ENCODE results near the gene RRBP1.

The RRBP1 gene

GRCh38 chr20:17646209-17646960, 35.7 kb downstream of the RRBP1 start:
- Histone ChIP-seq H3K4me1 (ENCODE audit: control insufficient read depth in 5 of 5, insufficient read depth in 5 of 5, low read length in 5 of 5) (peaks cover 25 to 88% (median 83%) of the 10 kb centered on the region in 5 donors), H3K27me3 (ENCODE audit: control insufficient read depth in 5 of 5, insufficient read depth in 4 of 5, low read length in 5 of 5) (no peaks in the 10 kb centered on the region), H3K4me3 (ENCODE audit: low read depth in 1 of 5, low read length in 5 of 5) (no peak overlapping the region), H3K36me3 (ENCODE audit: control insufficient read depth in 5 of 5, insufficient read depth in 5 of 5, low read length in 5 of 5) (peaks cover 0 to 20% (median 17%) of the 10 kb centered on the region in 5 donors), H3K9me3 (ENCODE audit: control insufficient read depth in 5 of 5, low read length in 5 of 5) (no peaks in the 10 kb centered on the region), H3K27ac (ENCODE audit: low read depth, low read length) (no peak overlapping the region), H3K9ac (ENCODE audit: low read length in 5 of 5) (no peak overlapping the region)

- no peaks in the 10 kb centered on the region for H3K27me3 ChIP-seq (ENCODE audit: control insufficient read depth in 5 of 5, insufficient read depth in 4 of 5, low read length in 5 of 5)
- H3K9ac ChIP-seq (ENCODE audit: low read length in 5 of 5), result no peak overlapping the region
- H3K27ac ChIP-seq (ENCODE audit: low read depth, low read length), result no peak overlapping the region
- peaks cover 0 to 27% (median 21%) of the 10 kb centered on the region in 5 donors for H3K36me3 ChIP-seq (ENCODE audit: control insufficient read depth in 5 of 5, insufficient read depth in 5 of 5, low read length in 5 of 5)
- H3K4me1 ChIP-seq (ENCODE audit: control insufficient read depth in 5 of 5, insufficient read depth in 5 of 5, low read length in 5 of 5), result peaks cover 22 to 83% (median 76%) of the 10 kb centered on the region in 5 donors
- H3K4me3 ChIP-seq (ENCODE audit: low read depth in 1 of 5, low read length in 5 of 5), result no peak overlapping the region
- H3K9me3 ChIP-seq (ENCODE audit: control insufficient read depth in 5 of 5, low read length in 5 of 5), result no peaks in the 10 kb centered on the region
Measured at GRCh38 chr20:17645546-17646208, 36.4 kb downstream of the RRBP1 start.

- no peak overlapping the region for H3K9ac ChIP-seq (ENCODE audit: low read length in 5 of 5)
- H3K4me1 ChIP-seq (ENCODE audit: control insufficient read depth in 5 of 5, insufficient read depth in 5 of 5, low read length in 5 of 5), result peaks cover 17 to 76% (median 69%) of the 10 kb centered on the region in 5 donors
- no peaks in the 10 kb centered on the region for H3K9me3 ChIP-seq (ENCODE audit: control insufficient read depth in 5 of 5, low read length in 5 of 5)
- peaks cover 0 to 33% (median 28%) of the 10 kb centered on the region in 5 donors for H3K36me3 ChIP-seq (ENCODE audit: control insufficient read depth in 5 of 5, insufficient read depth in 5 of 5, low read length in 5 of 5)
- no peak overlapping the region for H3K4me3 ChIP-seq (ENCODE audit: low read depth in 1 of 5, low read length in 5 of 5)
- no peak overlapping the region for H3K27ac ChIP-seq (ENCODE audit: low read depth, low read length)
- no peaks in the 10 kb centered on the region for H3K27me3 ChIP-seq (ENCODE audit: control insufficient read depth in 5 of 5, insufficient read depth in 4 of 5, low read length in 5 of 5)
Measured at GRCh38 chr20:17645010-17645409, 37.0 kb downstream of the RRBP1 start.

- H3K9me3 ChIP-seq (ENCODE audit: control insufficient read depth in 5 of 5, low read length in 5 of 5), result no peaks in the 10 kb centered on the region
- no peak overlapping the region for H3K4me3 ChIP-seq (ENCODE audit: low read depth in 1 of 5, low read length in 5 of 5)
- no peak overlapping the region for H3K9ac ChIP-seq (ENCODE audit: low read length in 5 of 5)
- peaks cover 0 to 35% (median 30%) of the 10 kb centered on the region in 5 donors for H3K36me3 ChIP-seq (ENCODE audit: control insufficient read depth in 5 of 5, insufficient read depth in 5 of 5, low read length in 5 of 5)
- H3K27ac ChIP-seq (ENCODE audit: low read depth, low read length), result no peak overlapping the region
- H3K4me1 ChIP-seq (ENCODE audit: control insufficient read depth in 5 of 5, insufficient read depth in 5 of 5, low read length in 5 of 5), result peaks cover 17 to 71% (median 64%) of the 10 kb centered on the region in 5 donors
- no peaks in the 10 kb centered on the region for H3K27me3 ChIP-seq (ENCODE audit: control insufficient read depth in 5 of 5, insufficient read depth in 4 of 5, low read length in 5 of 5)
Measured at GRCh38 chr20:17644451-17644850, 37.6 kb downstream of the RRBP1 start.

DNA sequence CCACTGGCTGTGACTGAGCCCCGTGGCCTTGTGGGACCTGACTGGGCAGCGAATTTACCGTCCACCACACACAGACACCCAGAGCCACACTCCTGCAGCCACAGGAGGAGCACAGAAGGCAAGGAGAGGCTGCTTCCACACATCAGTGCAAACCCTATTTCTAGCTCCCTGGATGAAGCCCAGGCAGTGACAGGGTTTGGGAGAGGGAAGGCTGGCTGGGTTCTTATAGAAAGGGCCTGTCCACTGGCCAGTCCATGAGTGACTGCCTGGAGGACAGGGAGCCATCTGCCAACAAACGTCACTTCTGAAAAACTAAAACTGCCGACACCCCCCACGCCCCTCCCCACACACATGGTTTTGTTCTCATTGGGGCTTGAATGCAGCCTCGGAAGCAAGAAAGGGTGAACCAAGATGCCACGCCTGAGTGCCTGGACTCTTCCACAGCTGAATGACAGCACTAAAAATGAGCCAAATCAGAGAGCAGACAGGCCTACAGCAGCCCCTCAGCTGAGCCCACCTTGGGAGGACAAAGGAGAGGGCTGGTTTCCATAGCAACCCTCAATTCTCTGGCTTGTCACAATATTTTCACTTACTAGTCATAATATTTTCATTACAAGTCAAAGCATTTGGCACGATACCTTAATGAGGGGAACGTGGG, 38.4 kb downstream of the RRBP1 start:
- no peak overlapping the region for H3K4me3 ChIP-seq (ENCODE audit: low read depth in 1 of 5, low read length in 5 of 5)
- H3K4me1 ChIP-seq (ENCODE audit: control insufficient read depth in 5 of 5, insufficient read depth in 5 of 5, low read length in 5 of 5), result peaks cover 19 to 72% (median 65%) of the 10 kb centered on the region in 5 donors
- H3K9ac ChIP-seq (ENCODE audit: low read length in 5 of 5), result no peak overlapping the region
- peaks cover 0 to 43% (median 37%) of the 10 kb centered on the region in 5 donors for H3K36me3 ChIP-seq (ENCODE audit: control insufficient read depth in 5 of 5, insufficient read depth in 5 of 5, low read length in 5 of 5)
- no peak overlapping the region for H3K27ac ChIP-seq (ENCODE audit: low read depth, low read length)
- no peaks in the 10 kb centered on the region for H3K9me3 ChIP-seq (ENCODE audit: control insufficient read depth in 5 of 5, low read length in 5 of 5)
- H3K27me3 ChIP-seq (ENCODE audit: control insufficient read depth in 5 of 5, insufficient read depth in 4 of 5, low read length in 5 of 5), result no peaks in the 10 kb centered on the region

DNA sequence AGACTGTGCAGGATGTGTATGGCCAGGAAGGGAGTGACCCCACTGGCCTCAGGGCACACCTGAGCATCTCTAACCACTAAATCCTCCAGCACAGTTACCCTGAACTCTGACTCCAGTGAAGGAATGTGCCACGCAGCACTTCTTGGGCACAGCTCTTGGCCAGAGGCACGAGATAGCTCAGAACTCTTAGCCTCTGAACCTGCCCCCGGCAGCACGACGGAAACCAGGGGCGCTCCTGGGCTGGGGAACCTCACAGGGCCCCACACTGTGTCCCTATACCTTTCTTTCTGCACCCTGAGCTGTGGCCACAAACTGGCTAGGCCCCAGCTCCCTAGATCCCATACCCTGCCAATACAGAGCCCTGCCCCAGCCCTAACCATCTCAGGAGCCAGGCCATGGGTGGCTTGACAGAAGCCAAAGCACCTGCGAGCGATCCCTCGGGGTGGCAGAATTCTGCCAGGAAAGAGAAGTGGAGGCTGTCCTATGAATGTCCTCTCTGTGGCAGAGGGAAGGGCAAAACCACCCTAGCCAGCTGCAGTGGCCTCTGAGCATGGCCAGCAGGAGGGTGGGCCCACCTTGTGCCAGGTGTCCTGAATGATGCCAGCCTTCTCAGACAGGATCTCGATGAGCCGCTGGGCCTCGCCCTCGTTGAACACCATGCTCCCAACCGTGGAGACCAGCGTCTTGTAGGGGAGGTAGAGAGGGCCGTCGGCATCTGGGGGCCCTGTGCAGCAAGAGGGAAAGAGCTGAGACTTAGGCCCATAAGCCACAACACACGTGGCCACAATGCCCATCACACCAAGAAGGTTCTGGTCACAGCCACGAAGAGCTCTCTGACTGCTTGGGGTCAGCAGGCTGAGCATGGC, 39.4 kb downstream of the RRBP1 start:
- Histone ChIP-seq H3K4me3 (ENCODE audit: low read depth in 1 of 5, low read length in 5 of 5) (no peak overlapping the region), H3K9me3 (ENCODE audit: control insufficient read depth in 5 of 5, low read length in 5 of 5) (no peaks in the 10 kb centered on the region), H3K27me3 (ENCODE audit: control insufficient read depth in 5 of 5, insufficient read depth in 4 of 5, low read length in 5 of 5) (no peaks in the 10 kb centered on the region), H3K9ac (ENCODE audit: low read length in 5 of 5) (no peak overlapping the region), H3K27ac (ENCODE audit: low read depth, low read length) (no peak overlapping the region), H3K36me3 (ENCODE audit: control insufficient read depth in 5 of 5, insufficient read depth in 5 of 5, low read length in 5 of 5) (peaks cover 0 to 50% (median 42%) of the 10 kb centered on the region in 5 donors), H3K4me1 (ENCODE audit: control insufficient read depth in 5 of 5, insufficient read depth in 5 of 5, low read length in 5 of 5) (peaks cover 13 to 71% (median 58%) of the 10 kb centered on the region in 5 donors)

- peaks cover 0 to 54% (median 42%) of the 10 kb centered on the region in 5 donors for H3K36me3 ChIP-seq (ENCODE audit: control insufficient read depth in 5 of 5, insufficient read depth in 5 of 5, low read length in 5 of 5)
- no peak overlapping the region for H3K27ac ChIP-seq (ENCODE audit: low read depth, low read length)
- peaks cover 8 to 71% (median 56%) of the 10 kb centered on the region in 5 donors for H3K4me1 ChIP-seq (ENCODE audit: control insufficient read depth in 5 of 5, insufficient read depth in 5 of 5, low read length in 5 of 5)
- H3K4me3 ChIP-seq (ENCODE audit: low read depth in 1 of 5, low read length in 5 of 5), result no peak overlapping the region
- no peaks in the 10 kb centered on the region for H3K9me3 ChIP-seq (ENCODE audit: control insufficient read depth in 5 of 5, low read length in 5 of 5)
- no peak overlapping the region for H3K9ac ChIP-seq (ENCODE audit: low read length in 5 of 5)
- H3K27me3 ChIP-seq (ENCODE audit: control insufficient read depth in 5 of 5, insufficient read depth in 4 of 5, low read length in 5 of 5), result no peaks in the 10 kb centered on the region
Measured at GRCh38 chr20:17641993-17642392, 40.0 kb downstream of the RRBP1 start.

DNA sequence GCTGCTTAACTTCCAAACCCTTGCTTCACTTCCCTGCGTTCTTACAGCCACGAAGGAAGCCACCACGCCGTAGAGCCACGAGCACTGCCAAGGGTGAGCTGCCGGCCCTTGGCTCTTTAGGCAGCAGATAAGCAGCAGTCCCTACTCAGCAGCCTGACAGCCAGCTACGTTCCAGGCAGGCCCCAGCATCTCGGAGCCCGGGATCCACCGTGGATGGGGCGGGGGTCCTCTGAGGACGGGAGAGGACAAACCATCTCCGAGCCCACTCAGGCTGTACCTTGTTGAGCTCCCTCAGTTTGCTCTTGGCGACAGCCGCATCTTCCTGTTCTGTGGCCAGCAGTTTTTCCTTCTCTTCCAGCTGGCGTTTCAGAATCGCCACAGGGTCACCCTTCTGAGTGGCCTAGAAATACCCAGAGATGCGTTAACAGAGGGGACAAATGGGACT, 40.5 kb downstream of the RRBP1 start:
- Histone ChIP-seq H3K27me3 (ENCODE audit: control insufficient read depth in 5 of 5, insufficient read depth in 4 of 5, low read length in 5 of 5) (no peaks in the 10 kb centered on the region), H3K9me3 (ENCODE audit: control insufficient read depth in 5 of 5, low read length in 5 of 5) (no peaks in the 10 kb centered on the region), H3K36me3 (ENCODE audit: control insufficient read depth in 5 of 5, insufficient read depth in 5 of 5, low read length in 5 of 5) (peaks cover 0 to 58% (median 42%) of the 10 kb centered on the region in 5 donors), H3K4me3 (ENCODE audit: low read depth in 1 of 5, low read length in 5 of 5) (no peak overlapping the region), H3K27ac (ENCODE audit: low read depth, low read length) (no peak overlapping the region), H3K4me1 (ENCODE audit: control insufficient read depth in 5 of 5, insufficient read depth in 5 of 5, low read length in 5 of 5) (peaks cover 6 to 71% (median 56%) of the 10 kb centered on the region in 5 donors), H3K9ac (ENCODE audit: low read length in 5 of 5) (no peak overlapping the region)

DNA sequence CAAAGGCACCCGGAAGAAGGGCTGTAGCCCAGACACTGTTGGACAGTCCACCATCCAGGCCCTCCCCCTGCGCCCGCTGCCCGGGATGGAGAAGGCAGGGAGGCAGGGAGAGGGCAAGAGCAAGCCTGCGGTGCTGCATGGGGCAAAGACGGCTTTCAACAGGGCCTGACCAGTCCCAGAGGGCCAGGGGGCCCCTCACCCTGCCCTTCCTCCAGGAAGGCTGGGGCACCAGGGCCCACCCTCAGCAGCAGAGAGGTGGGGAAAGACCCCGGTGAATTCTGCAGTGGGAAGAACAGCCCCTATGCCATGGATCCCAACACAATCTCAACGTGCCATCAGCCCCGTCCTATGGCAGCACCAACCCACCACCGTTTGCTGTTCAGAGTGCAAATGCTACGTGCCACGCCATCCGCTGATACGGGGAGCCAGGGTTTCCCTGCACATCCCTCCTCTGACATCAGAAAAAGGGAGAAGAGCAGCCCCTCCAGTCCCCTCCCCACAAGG, 41.1 kb downstream of the RRBP1 start:
- no peak overlapping the region for H3K9ac ChIP-seq (ENCODE audit: low read length in 5 of 5)
- H3K27ac ChIP-seq (ENCODE audit: low read depth, low read length), result no peak overlapping the region
- peaks cover 0 to 62% (median 42%) of the 10 kb centered on the region in 5 donors for H3K36me3 ChIP-seq (ENCODE audit: control insufficient read depth in 5 of 5, insufficient read depth in 5 of 5, low read length in 5 of 5)
- H3K4me1 ChIP-seq (ENCODE audit: control insufficient read depth in 5 of 5, insufficient read depth in 5 of 5, low read length in 5 of 5), result peaks cover 6 to 71% (median 57%) of the 10 kb centered on the region in 5 donors
- H3K9me3 ChIP-seq (ENCODE audit: control insufficient read depth in 5 of 5, low read length in 5 of 5), result no peaks in the 10 kb centered on the region
- no peaks in the 10 kb centered on the region for H3K27me3 ChIP-seq (ENCODE audit: control insufficient read depth in 5 of 5, insufficient read depth in 4 of 5, low read length in 5 of 5)
- H3K4me3 ChIP-seq (ENCODE audit: low read depth in 1 of 5, low read length in 5 of 5), result no peak overlapping the region
